ENCODE data around the gene MAPKAPK2.

MAPKAPK2 gene

GRCh38 chr1:206703661-206704060 lies 19.0 kb downstream of the MAPKAPK2 start:
- DNase-seq (ENCODE audit: low spot score): no peak

DNA sequence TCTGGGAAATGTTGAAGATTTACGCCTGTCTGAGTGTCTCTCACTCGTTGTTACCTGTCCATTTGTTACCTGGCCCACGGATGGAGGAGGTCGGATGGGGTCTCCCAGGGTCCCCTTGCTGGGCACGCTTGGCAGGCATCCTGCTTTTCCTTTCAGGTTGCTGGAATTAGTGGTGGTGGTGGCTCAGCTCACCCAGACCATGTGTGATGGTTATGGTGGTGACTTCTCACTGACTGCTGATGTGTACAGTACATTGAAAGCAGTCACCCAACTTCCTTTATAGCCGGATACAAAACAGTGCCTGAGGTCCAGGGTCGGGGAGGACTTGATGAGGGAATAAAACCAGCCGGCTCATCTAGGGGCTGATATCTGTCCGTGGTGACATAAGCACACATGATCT lies 19.5 kb downstream of the MAPKAPK2 start:
- no peak for DNase-seq (ENCODE audit: low spot score)

GRCh38 chr1:206705191-206705590 lies 20.5 kb downstream of the MAPKAPK2 start:
- DNase-seq (ENCODE audit: low spot score): no peak

DNA sequence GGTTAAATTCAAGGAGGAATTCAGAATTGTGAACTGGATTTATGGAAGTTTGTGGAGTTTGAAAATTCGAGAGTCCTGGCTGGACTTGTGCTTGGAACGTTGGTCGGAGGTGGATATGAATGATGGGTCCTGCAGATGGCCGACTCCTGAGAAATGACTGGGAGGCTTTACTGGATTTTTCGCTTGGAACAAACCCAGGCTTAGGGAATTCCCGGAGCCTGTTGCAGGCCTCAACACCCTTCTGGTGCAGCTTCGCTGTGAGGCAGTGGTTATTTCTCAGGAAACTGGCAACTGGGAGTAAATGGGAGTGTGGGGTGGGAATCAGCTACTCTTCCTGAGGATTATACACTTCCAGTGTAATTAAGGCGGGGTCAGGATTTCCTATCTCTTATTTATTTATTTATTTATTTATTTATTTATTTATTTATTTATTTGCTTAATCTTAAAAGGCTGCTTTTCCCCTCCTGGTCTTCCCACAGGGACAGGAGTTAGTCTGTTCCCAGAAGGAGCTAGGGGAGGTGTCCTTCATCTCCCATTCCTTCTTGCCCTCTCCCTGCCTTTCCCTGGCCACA lies 21.1 kb downstream of the MAPKAPK2 start:
- no peak for DNase-seq (ENCODE audit: low spot score)

DNA sequence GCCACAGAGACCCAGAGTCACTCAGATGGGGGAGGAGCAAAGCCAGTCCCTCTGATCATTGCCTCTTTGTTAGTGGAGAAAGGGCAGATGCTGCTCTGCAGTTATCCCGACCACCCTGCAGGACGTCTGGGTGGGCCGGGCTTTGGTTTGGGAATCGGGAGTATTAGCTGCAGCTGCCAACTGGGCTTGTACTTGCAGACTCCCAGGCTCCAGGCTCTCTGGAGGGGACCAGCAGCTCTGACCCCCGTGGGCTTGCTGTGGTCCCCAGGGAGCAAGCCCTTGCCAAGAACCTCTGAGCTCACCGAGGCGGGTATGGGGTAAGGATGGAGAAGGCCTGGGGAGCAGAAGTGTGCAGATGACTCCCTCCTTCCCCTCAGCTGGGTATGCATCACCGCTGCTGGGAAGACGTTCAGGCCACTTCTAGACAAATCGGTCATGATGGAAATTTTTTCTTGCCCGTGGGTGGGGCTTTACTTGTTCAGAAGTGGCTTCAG lies 21.6 kb downstream of the MAPKAPK2 start:
- DNase-seq (ENCODE audit: low spot score): no peak

DNA sequence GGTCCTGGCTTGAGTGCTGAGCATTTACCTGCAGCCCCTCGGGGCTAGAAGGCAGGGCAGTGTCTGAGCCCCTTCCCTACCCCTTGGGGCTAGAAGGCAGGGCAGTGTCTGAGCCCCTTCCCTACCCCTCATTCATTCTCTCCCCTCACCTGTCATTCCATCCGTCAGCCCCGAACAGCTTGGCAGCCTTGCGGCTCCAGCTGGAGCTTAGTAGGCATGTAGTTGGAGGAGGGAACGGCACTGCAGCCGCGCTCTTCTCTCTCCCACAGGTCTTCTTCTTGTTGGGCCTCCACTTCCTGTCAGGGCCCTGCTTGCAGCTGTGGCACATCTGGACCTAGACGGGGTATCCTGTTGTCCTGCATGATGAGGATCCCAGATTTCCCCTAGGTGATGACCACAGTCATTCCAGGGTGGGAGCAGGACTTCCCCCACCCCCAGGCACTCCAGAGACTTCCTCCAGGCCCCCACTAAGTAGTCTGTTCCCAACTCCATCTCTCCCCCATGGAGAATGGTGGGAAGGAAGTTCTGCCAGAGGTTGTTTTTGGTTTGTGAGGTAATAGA lies 22.2 kb downstream of the MAPKAPK2 start:
- no peak for DNase-seq (ENCODE audit: low spot score)

DNA sequence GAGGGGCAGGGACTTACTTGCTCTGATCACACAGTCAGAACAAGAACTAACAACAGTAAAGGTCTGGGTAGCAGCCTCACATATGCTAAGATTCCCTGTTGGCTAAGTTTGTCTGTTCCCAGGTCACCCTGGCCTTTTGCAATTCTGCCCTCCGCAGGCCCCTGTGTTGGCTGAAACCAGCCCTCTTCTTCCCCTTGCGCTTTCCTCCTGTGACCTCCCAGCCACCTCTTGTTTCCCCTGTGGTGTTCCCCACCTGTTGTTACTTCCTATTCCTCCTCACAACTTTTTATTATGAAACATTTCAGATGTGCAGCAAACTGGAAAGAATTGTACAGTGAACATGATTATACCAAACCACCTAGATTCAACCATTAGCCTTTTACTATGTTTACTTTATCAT lies 23.4 kb downstream of the MAPKAPK2 start:
- DNase-seq (ENCODE audit: low spot score): no peak

GRCh38 chr1:206708882-206709281 lies 24.2 kb downstream of the MAPKAPK2 start:
- no peak for DNase-seq (ENCODE audit: low spot score)

- DNase-seq (ENCODE audit: low spot score): no peak
Measured at GRCh38 chr1:206709322-206709721, 24.6 kb downstream of the MAPKAPK2 start.

GRCh38 chr1:206709772-206710459 lies 25.2 kb downstream of the MAPKAPK2 start:
- no peak for DNase-seq (ENCODE audit: low spot score)

DNA sequence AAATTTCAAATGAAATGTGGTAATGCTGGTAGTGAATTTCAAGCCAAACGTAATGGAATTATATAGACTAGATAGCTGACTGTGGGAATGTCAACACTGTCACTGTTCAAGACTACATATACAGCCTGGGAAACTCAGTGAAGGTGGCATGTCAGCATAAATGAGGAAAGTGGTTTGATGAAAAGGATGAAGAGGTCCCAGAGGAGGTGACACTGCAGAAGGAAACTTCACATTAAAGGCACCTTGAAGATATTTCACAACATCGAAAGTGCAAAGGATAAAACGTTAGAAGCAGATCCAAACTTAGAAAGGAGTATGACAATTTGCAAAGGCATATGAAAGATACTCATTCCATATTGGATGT lies 25.7 kb downstream of the MAPKAPK2 start:
- DNase-seq (ENCODE audit: low spot score): no peak

DNA sequence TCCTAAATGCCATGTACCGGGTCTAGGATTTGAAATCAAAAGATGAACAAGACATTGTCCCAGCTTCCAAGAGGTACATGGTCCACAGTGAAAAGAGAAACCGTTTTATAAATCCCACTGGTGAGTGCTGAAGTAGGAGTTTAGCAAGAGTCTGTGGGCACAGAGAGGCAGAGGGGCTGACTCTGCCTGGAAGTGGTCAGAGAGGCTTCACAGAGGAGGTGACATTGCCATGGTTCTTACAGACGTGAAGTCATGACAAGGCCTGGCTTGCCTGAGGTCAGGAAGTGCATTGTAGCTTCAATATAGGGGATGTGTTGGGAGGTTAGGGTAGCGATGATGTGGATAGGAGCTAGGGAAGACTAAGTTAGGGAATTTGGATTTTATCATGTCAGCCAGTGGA lies 28.4 kb downstream of the MAPKAPK2 start:
- no peak for DNase-seq (ENCODE audit: low spot score)

DNA sequence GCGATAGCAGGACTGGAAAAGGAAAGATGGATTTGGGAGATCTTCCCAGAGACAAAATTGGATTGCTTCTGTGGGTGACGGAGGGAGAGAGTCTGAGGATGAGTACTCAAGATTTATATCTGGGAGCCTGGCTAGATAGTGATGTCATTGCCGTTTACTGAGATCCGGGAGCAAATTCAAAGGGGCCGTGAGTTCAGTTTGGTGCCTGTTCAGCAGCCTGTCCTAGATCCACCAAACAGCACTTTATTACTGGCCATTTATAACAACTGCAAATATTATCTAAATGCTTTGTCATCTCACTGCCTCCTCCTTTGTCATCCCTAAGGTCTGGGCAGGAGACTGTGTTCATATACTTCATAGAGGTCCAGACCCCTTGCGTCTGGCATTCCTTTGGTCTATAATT lies 29.2 kb downstream of the MAPKAPK2 start:
- no peak for DNase-seq (ENCODE audit: low spot score)

GRCh38 chr1:206714331-206715058 lies 29.8 kb downstream of the MAPKAPK2 start:
- DNase-seq (ENCODE audit: low spot score): no peak

GRCh38 chr1:206715120-206715519 lies 30.4 kb downstream of the MAPKAPK2 start:
- no peak for DNase-seq (ENCODE audit: low spot score)

GRCh38 chr1:206715552-206716158 lies 30.9 kb downstream of the MAPKAPK2 start:
- no peak for DNase-seq (ENCODE audit: low spot score)

GRCh38 chr1:206716159-206716869 lies 31.6 kb downstream of the MAPKAPK2 start:
- DNase-seq (ENCODE audit: low spot score): no peak

DNA sequence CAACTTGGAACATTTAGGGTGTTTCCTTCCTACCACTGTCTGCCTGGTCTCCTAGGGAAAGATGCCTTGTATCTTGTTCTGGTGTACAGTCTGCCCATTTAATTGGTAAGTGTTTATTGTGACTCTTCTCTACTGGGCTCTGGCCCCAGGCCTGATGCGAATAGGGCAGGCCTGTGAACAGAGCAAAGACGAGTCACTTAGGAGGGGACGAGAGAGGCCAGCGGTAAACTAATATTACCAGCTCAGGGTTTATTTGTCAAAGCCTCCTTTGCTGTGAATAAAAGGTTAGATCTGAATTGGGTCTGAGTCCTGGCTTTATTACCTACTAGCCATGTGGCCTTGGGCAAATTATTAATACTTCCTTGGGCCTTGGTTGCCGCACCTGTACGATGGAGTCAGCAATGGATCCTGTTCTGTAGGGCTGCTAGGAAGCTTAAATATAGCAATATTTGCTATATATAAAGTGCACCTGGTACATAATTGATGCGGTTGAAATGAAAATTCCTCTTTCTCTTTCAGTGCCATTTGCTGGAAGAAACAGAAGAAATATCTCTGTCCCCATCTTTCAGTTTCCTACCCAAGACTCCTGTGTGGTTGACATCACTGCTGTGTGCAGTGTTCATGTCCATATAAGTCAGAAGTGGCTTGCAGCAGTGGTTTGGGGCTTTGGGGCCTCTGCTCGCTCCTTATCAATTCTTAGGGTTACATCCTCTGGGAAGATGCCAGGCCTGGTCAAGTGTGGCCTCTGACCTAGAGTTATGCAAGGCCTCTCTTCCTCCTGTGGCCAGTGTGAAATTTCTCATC lies 32.4 kb downstream of the MAPKAPK2 start:
- no peak for DNase-seq (ENCODE audit: low spot score)

- no peak for DNase-seq (ENCODE audit: low spot score)
Measured at GRCh38 chr1:206717674-206717989, 32.9 kb downstream of the MAPKAPK2 start.

DNA sequence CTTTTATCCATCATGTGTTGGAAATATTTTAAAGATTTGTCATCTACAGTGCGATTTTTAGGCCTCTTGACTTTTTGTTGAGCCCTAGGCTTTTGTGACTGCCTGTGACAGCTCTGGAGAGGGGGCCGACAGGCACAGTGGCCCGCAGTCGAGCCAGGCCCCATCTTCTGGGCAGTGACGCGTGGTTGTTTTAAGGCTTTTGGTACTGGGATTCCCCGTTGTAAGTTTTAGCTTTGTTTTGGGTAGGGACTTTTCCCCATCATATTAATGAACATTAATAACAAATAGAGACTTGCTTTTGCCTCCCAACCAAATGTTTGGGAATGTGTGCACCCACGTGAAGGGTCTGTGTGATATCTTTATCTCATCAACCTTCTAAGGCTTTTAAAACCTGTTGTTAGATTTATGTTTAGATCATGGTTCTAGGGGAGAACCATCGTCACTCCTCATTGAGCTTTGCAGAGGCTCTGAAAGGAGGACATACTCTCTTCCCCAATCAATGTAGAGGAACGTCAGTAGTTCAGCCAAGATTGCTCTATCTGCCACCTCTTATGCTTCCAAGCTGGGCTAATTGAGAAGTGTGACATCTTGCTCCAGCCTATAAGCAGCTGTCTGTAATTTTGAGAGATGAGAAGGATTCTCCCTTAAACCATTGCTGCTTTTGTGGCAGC lies 34.6 kb downstream of the MAPKAPK2 start:
- DNase-seq (ENCODE audit: low spot score): no peak

- DNase-seq (ENCODE audit: low spot score): no peak
Measured at GRCh38 chr1:206721454-206721853, 36.7 kb downstream of the MAPKAPK2 start.
